HUES6 (cell line): Measurements from ENCODE around the gene TENT4B.
"Not testable (repeated sequence)": the region's sequence is repeated elsewhere in the genome, so short reads cannot be mapped to it uniquely, and the experiment has no call there.

ENCODE experiments used
- H3K27ac ChIP-seq: 2 replicates; pipeline ENCODE4 v1.7.0; 2013; ENCODE audit warnings: low read depth, mild to moderate bottlenecking, low read length, inconsistent platforms
- H3K27me3 ChIP-seq: 2 replicates; pipeline ENCODE4 v1.6.1; 2013; ENCODE audit warnings: low read length; ENCODE audit not compliant: control insufficient read depth, insufficient read depth
- H3K36me3 ChIP-seq: 2 replicates; pipeline ENCODE4 v1.6.1; 2013; ENCODE audit warnings: low read length; ENCODE audit not compliant: control insufficient read depth, insufficient read depth
- H3K4me1 ChIP-seq: 2 replicates; pipeline ENCODE4 v1.6.1; 2013; ENCODE audit warnings: low read length; ENCODE audit not compliant: control insufficient read depth, insufficient read depth
- H3K4me3 ChIP-seq: 2 replicates; pipeline ENCODE4 v1.5.1; 2013; ENCODE audit warnings: low read depth, low read length
- H3K9ac ChIP-seq: one replicate; pipeline ENCODE4 v1.6.1; 2013; ENCODE audit warnings: mild to moderate bottlenecking, low read length
- H3K9me3 ChIP-seq: 2 replicates; pipeline ENCODE4 v1.6.1; 2013; ENCODE audit warnings: low read depth, low read length; ENCODE audit not compliant: control insufficient read depth, insufficient read depth

Gene TENT4B

GRCh38 chr16:50152807-50153595, at the start of gene TENT4B:
TENT4B (plus strand) TSS chr16:50153306; CDS start chr16:50153622, 316 bp downstream.
- H3K27me3 ChIP-seq = no peaks in the 10 kb centered on the region
- peaks cover 16% of the 10 kb centered on the region for H3K4me1 ChIP-seq

GRCh38 chr16:50103764-50104163, 49.3 kb upstream of the TENT4B start:
- Histone ChIP-seq H3K4me1 (no peaks in the 10 kb centered on the region), H3K9ac (no peak overlapping the region), H3K4me3 (no peak overlapping the region), H3K27me3 (no peaks in the 10 kb centered on the region), H3K36me3 (peaks cover 67% of the 10 kb centered on the region), H3K9me3 (no peaks in the 10 kb centered on the region), H3K27ac (no peak overlapping the region)

More at GRCh38 chr16:50152807-50153595, at the start of gene TENT4B:
- Histone ChIP-seq H3K9ac (peak within 1 kb of the TSS; percentile 96), H3K27ac (peak within 1 kb of the TSS; percentile 89; the same call in 1 of the 2 replicates), H3K36me3 (no peaks in the 10 kb centered on the region), H3K9me3 (no peaks in the 10 kb centered on the region), H3K4me3 (peak within 1 kb of the TSS; percentile 98)

DNA sequence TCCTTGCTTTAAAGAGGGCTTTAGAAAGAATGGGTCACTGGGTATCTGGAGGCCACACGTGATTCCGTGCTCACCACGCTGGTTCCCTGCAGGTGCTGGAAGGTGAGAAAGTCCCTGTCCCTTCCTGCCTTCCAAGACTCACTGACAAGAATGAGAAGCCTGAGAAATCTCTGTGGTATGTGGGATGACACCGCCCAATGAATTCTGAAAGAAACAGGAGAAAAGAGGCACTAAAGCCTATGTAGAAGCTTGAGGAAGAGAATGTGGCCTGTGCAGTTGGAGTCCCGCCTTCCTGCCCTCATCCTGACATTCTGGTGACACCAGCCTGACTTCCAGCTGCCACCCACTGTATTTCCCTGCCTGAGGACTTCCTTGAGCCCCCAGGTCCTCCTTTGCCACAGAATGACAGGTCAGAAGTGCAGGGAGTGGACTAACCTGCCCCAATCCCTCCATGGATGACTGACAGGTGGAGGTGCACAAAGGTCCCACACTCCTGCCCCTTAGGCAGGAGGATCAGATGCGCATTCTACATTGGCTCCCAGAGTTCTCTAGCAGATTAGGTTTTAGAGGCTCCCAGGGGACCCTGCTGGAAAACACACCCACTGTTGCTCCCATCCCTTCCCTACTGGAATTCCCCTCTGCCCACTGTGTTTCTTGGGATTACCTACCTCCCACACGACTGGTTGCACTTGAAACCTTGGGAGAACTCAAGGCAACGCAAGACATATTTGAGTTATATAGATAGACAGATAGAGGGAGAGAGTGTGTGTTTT, 38.6 kb upstream of the TENT4B start:
- Histone ChIP-seq H3K36me3 (no peaks in the 10 kb centered on the region), H3K9ac (no peak overlapping the region), H3K4me1 (peaks cover 10% of the 10 kb centered on the region), H3K4me3 (no peak overlapping the region), H3K27ac (no peak overlapping the region), H3K27me3 (no peaks in the 10 kb centered on the region), H3K9me3 (no peaks in the 10 kb centered on the region)

DNA sequence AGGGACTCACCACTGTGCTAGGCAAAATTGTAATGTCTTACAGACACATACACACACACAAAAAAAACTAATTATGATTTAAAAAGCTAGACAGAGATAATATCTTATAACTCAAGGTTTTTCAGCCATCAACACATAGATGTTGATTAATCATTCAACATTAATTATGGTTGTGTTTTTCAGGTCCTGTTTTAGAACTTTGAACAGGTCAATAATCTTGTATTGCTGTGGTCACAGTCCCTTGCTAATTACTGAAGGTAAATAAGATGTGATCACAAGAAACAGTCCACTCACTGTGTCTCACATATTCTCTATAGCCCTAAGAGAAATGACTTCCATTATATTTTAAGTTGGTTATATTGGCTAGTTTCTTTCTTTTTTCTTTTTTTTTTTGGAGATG, 32.4 kb upstream of the TENT4B start:
- Histone ChIP-seq H3K9me3 (no peaks in the 10 kb centered on the region), H3K9ac (no peak overlapping the region), H3K36me3 (no peaks in the 10 kb centered on the region), H3K4me3 (no peak overlapping the region), H3K27me3 (no peaks in the 10 kb centered on the region), H3K27ac (no peak overlapping the region), H3K4me1 (no peaks in the 10 kb centered on the region; the same call in 1 of the 2 replicates)

GRCh38 chr16:50121278-50121677, 31.8 kb upstream of the TENT4B start:
- Histone ChIP-seq H3K36me3 (no peaks in the 10 kb centered on the region), H3K9ac (no peak overlapping the region), H3K9me3 (no peaks in the 10 kb centered on the region), H3K4me1 (no peaks in the 10 kb centered on the region; the same call in 1 of the 2 replicates), H3K27me3 (no peaks in the 10 kb centered on the region), H3K4me3 (no peak overlapping the region), H3K27ac (no peak overlapping the region)

- H3K9ac ChIP-seq = no peak overlapping the region
- H3K4me1 ChIP-seq = no peaks in the 10 kb centered on the region; the same call in 1 of the 2 replicates
- no peak overlapping the region for H3K4me3 ChIP-seq
- H3K36me3 ChIP-seq = no peaks in the 10 kb centered on the region
- H3K9me3 ChIP-seq = no peaks in the 10 kb centered on the region
- no peaks in the 10 kb centered on the region for H3K27me3 ChIP-seq
- H3K27ac ChIP-seq = no peak overlapping the region
Measured at GRCh38 chr16:50121721-50122445, 31.2 kb upstream of the TENT4B start.

GRCh38 chr16:50123417-50123816, 29.7 kb upstream of the TENT4B start:
- no peaks in the 10 kb centered on the region for H3K27me3 ChIP-seq
- no peaks in the 10 kb centered on the region for H3K36me3 ChIP-seq
- no peak overlapping the region for H3K9ac ChIP-seq
- H3K27ac ChIP-seq = no peak overlapping the region
- H3K4me3 ChIP-seq = no peak overlapping the region
- no peaks in the 10 kb centered on the region; the same call in 1 of the 2 replicates for H3K4me1 ChIP-seq
- no peaks in the 10 kb centered on the region for H3K9me3 ChIP-seq

- no peak overlapping the region for H3K9ac ChIP-seq
Measured at GRCh38 chr16:50124769-50125168, 28.3 kb upstream of the TENT4B start.

GRCh38 chr16:50126183-50126582, 26.9 kb upstream of the TENT4B start:
- no peak overlapping the region for H3K27ac ChIP-seq
- no peaks in the 10 kb centered on the region for H3K9me3 ChIP-seq
- no peaks in the 10 kb centered on the region; the same call in 1 of the 2 replicates for H3K4me1 ChIP-seq
- no peaks in the 10 kb centered on the region for H3K36me3 ChIP-seq
- no peaks in the 10 kb centered on the region for H3K27me3 ChIP-seq
- no peak overlapping the region for H3K9ac ChIP-seq
- H3K4me3 ChIP-seq = no peak overlapping the region

More at GRCh38 chr16:50124769-50125168, 28.3 kb upstream of the TENT4B start:
- H3K27ac ChIP-seq = no peak overlapping the region
- no peaks in the 10 kb centered on the region for H3K27me3 ChIP-seq
- H3K4me3 ChIP-seq = no peak overlapping the region
- H3K36me3 ChIP-seq = no peaks in the 10 kb centered on the region
- H3K4me1 ChIP-seq = no peaks in the 10 kb centered on the region; the same call in 1 of the 2 replicates
- H3K9me3 ChIP-seq = no peaks in the 10 kb centered on the region

GRCh38 chr16:50132571-50132970, 20.5 kb upstream of the TENT4B start:
- H3K27me3 ChIP-seq, H3K36me3 ChIP-seq, H3K4me1 ChIP-seq, H3K27ac ChIP-seq, H3K4me3 ChIP-seq, H3K9me3 ChIP-seq, H3K9ac ChIP-seq: not testable (repeated sequence)
